HG02981 (cell line): ENCODE data around the gene CD3E.
A peak's percentile ranks its signal among the peaks of the same experiment; 100 is the strongest.

Experiments
- ATAC-seq: cut with Tn5 transposase; IDR thresholded peaks from one replicate; pipeline ENCODE4 v1.9.1; 2021; ENCODE audit warnings: mild to moderate bottlenecking, moderate library complexity; ENCODE audit not compliant: unreplicated experiment

Gene CD3E

GRCh38 chr11:118321386-118322082 lies 17.0 kb downstream of the CD3E start:
- no peak for ATAC-seq

GRCh38 chr11:118322721-118323120 lies 18.2 kb downstream of the CD3E start:
- no peak for ATAC-seq

- ATAC-seq, result no peak
Observed at GRCh38 chr11:118325283-118325682, 20.8 kb downstream of the CD3E start.

DNA sequence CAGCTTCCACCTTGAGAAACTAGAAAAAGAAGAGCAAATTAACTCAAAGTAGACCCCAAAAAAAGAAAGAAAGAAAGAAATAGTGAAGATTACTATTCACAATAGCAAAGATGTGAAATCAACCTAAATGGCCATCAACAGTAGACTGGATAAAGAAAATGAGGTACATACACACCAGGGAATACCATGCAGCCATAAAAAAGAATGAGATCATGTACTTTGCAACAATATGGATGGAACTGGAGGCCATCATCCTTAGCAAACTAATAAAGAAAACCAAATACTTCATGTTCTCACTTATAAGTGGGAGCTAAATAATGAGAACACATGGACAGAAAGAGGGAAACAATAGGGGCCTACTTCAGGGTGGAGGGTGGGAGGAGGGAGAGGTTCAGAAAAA lies 24.2 kb downstream of the CD3E start:
- no peak for ATAC-seq

- ATAC-seq, result no peak
Observed at GRCh38 chr11:118334745-118335144, 30.2 kb downstream of the CD3E start.

GRCh38 chr11:118338637-118339061 lies 34.1 kb downstream of the CD3E start:
- no peak for ATAC-seq

GRCh38 chr11:118339281-118339961 lies 34.9 kb downstream of the CD3E start:
- ATAC-seq, result no peak

GRCh38 chr11:118340449-118340848 lies 35.9 kb downstream of the CD3E start:
- ATAC-seq, result no peak

GRCh38 chr11:118341261-118341660 lies 36.7 kb downstream of the CD3E start:
- no peak for ATAC-seq

DNA sequence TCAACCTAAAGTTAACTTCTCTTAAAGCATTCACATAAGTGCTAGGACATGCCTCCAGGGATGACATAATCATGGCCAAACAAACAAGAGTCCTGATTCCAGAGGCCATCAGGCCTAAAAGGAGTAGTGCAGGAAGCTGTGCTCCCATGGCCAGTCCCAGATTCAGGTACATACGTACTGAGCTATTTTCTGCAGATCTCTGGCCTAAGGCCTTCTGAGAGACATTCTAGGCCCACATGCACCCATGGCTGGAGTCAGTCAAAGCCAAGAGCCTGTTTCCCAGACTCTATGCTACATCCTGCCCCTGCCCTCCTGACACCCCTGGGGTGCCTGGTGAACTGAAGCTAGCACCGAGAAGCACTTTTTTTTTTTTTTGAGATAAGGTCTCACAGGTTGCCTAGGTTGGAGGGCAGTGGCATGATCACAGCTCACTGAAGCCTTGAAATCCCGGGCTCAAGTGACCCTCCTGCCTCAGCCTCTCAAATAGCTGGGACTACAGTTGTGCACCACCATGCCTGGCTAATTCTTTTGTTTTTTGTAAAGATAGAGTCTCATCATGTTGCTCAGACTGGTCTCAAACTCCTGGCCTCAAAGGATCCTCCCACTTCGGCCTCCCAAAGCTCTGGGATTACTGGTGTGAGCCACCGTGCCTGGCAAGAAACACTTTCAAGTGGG lies 37.4 kb downstream of the CD3E start:
- no peak for ATAC-seq

GRCh38 chr11:118342503-118343161 lies 38.1 kb downstream of the CD3E start, which contains the start of gene CD3D:
CD3D (minus strand) TSS chr11:118342705; CDS start chr11:118342607, 98 bp downstream.
- no peak for ATAC-seq

- ATAC-seq, result no peak
Observed at GRCh38 chr11:118343248-118343647, 38.7 kb downstream of the CD3E start.

GRCh38 chr11:118343981-118344515 lies 39.5 kb downstream of the CD3E start, which contains the start of gene CD3G:
CD3G (plus strand) TSS chr11:118344344; CDS start chr11:118344424, 80 bp downstream.
- no peak for ATAC-seq

DNA sequence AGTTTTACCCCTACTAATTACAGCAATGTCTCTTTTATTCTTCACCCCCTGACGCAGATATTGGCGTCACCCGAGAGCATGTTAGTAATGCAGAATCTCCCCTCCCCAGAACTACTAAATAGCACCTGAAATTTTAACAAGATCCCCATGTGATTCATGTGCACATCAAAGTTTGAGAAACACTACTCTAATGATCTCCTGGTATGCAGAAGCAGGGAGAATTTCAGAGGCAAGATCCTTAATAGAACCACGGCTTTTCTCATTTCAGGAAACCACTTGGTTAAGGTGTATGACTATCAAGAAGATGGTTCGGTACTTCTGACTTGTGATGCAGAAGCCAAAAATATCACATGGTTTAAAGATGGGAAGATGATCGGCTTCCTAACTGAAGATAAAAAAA lies 44.9 kb downstream of the CD3E start:
- ATAC-seq, result no peak

DNA sequence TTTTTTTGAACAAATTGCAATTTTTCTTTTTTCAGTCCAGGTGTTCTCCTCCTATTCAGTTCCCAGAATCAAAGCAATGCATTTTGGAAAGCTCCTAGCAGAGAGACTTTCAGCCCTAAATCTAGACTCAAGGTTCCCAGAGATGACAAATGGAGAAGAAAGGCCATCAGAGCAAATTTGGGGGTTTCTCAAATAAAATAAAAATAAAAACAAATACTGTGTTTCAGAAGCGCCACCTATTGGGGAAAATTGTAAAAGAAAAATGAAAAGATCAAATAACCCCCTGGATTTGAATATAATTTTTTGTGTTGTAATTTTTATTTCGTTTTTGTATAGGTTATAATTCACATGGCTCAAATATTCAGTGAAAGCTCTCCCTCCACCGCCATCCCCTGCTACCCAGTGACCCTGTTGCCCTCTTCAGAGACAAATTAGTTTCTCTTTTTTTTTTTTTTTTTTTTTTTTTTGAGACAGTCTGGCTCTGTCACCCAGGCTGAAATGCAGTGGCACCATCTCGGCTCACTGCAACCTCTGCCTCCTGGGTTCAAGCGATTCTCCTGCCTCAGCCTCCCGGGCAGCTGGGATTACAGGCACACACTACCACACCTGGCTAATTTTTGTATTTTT lies 48.7 kb downstream of the CD3E start:
- no peak for ATAC-seq

DNA sequence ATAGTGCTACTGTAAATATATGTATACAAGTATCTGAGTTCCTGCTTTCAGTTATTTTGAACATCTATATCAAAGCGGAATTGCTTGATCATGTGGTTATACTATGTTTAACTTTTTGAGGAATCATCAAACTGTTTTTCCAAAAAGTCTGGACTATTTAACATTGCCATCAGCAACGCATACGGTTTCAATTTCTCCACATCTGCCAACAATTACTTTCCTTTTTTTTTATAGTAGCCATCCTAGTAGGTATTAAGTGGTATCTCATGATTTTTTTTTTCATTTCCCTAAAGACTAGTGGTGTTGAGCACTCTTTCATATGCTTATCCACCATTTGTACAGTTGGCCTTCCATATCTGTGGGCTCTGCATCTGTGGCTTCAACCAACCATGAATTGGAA lies 53.5 kb downstream of the CD3E start:
- no peak for ATAC-seq

DNA sequence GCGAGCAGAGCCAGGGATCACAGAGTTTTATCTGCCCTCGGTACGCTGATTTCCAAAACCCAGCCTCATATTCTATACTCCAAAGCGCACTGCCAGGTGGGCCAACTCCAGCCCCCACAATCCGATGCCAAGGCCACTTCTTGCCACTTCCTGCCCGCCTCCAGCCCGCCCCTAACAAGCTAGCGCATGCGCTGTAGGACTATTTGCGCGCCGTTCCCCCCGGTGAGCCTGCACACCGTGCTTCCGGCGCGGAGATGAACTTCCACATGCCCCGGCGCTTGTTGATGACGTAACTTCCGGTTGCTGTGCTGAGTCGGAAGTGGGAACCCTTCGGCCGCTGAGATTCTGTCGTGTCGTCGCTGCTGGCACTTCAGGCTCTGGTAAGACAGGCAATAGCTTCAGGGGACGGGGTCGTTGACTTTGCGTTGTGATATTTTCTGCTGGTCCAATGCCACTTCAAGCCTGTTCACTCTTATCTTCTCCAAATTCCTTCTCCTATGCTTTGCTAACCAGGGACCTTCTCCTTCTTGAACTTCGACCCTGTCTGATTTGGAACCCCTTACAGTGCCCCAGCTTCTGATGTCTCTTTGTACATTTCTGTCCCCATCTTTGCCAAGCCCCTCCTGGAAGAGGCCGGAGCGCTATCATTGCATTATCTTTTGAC lies 54.9 kb downstream of the CD3E start, which contains the start of gene UBE4A:
Gene UBE4A (plus strand): TSS at position 306 of the 664 bp plus-strand sequence. CDS start 5,481 bp downstream, outside the sequence.
- ATAC-seq, result peak; percentile 89

DNA sequence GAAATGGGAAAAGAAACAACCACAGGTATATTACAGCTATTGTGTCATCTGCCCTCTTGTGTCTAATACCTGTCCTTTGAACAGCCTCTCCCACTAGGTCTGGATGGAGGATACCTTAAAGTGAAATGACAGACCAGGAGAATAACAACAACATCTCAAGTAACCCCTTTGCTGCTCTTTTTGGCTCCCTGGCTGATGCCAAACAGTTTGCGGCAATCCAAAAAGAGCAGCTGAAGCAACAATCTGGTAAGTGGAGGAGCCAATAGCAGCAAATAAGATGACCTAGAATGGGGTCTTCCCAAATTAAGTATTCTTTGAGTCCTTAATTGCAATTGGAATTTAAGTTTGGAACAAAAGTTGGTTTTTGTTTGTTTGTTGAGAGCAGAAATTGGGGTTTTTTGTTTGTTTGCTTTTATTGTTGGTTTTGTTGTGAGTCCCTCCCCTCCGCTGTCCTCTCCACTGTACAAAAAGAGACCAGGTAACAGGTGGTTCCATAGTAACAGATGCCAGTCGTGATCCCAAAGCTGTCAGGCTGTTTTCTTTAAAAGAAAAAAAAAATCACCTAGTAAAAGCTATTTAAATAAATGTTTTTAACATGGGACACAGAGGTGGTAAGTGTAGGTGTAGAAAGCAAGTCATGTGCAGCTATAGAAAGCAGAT lies 60.6 kb downstream of the CD3E start:
- no peak for ATAC-seq
